Activated naive CD8-positive, alpha-beta T cell treated with anti-CD3 and anti-CD28 coated beads for 36 hours (primary cell): ENCODE measurements around the gene CYRIA. TPM values are rescaled to one million over a fixed set of nuclear protein-coding genes. Genes with fewer than 3 reads are reported as not detected.

Experiments
- DNase-seq: peaks from one replicate; pipeline ENCODE4 v3.0.0; 2021
- H3K27ac Mint-ChIP-seq: one replicate; pipeline ENCODE4 v1.8.0; 2022; ENCODE audit warnings: mild to moderate bottlenecking, moderate library complexity, mixed read lengths
- H3K27me3 Mint-ChIP-seq: one replicate; pipeline ENCODE4 v1.8.0; 2022; ENCODE audit warnings: mild to moderate bottlenecking, mixed read lengths
- H3K36me3 Mint-ChIP-seq: one replicate; pipeline ENCODE4 v1.8.0; 2021; ENCODE audit warnings: mild to moderate bottlenecking, mixed read lengths
- H3K4me1 Mint-ChIP-seq: one replicate; pipeline ENCODE4 v1.8.0; 2021; ENCODE audit warnings: mixed read lengths
- H3K4me3 Mint-ChIP-seq: one replicate; pipeline ENCODE4 v1.8.0; 2022; ENCODE audit warnings: mild to moderate bottlenecking, moderate library complexity, mixed read lengths
- H3K9me3 Mint-ChIP-seq: one replicate; pipeline ENCODE4 v1.8.0; 2022; ENCODE audit warnings: mixed read lengths
- total RNA-seq, 2 experiments: library from RNA; stranded (reverse); gene quantifications; one replicate each; pipeline ENCODE4 v1.2.3, GENCODE V29; 2021

Gene CYRIA
- total RNA-seq, 2 experiments from 2014 or later = 0.14 to 0.16 TPM

GRCh38 chr2:16680781-16681180 is 15.1 kb upstream of the CYRIA start:
- no peaks in the 10 kb centered on the region for H3K4me1 Mint-ChIP-seq
- no peaks in the 10 kb centered on the region for H3K36me3 Mint-ChIP-seq
- H3K27ac Mint-ChIP-seq = no peak overlapping the region
- DNase-seq = no peak
- H3K9me3 Mint-ChIP-seq = peaks cover 7% of the 10 kb centered on the region
- H3K4me3 Mint-ChIP-seq = no peak overlapping the region
- H3K27me3 Mint-ChIP-seq = peaks cover 18% of the 10 kb centered on the region

GRCh38 chr2:16680304-16680703 is 14.7 kb upstream of the CYRIA start:
- no peak overlapping the region for H3K27ac Mint-ChIP-seq
- no peak overlapping the region for H3K4me3 Mint-ChIP-seq
- no peak for DNase-seq
- no peaks in the 10 kb centered on the region for H3K4me1 Mint-ChIP-seq
- no peaks in the 10 kb centered on the region for H3K36me3 Mint-ChIP-seq
- H3K9me3 Mint-ChIP-seq = peaks cover 7% of the 10 kb centered on the region
- peaks cover 23% of the 10 kb centered on the region for H3K27me3 Mint-ChIP-seq

- Mint-ChIP-seq H3K36me3 (no peaks in the 10 kb centered on the region), H3K27me3 (peaks cover 30% of the 10 kb centered on the region), H3K27ac (no peak overlapping the region), H3K9me3 (peaks cover 7% of the 10 kb centered on the region), H3K4me1 (no peaks in the 10 kb centered on the region), H3K4me3 (no peak overlapping the region)
- no peak for DNase-seq
These were observed 13.3 kb upstream of the CYRIA start for GRCh38 chr2:16678964-16679363.

- Mint-ChIP-seq H3K27me3 (peaks cover 29% of the 10 kb centered on the region), H3K27ac (no peak overlapping the region), H3K4me1 (no peaks in the 10 kb centered on the region), H3K4me3 (no peak overlapping the region), H3K36me3 (no peaks in the 10 kb centered on the region), H3K9me3 (peaks cover 7% of the 10 kb centered on the region)
- no peak for DNase-seq
These were observed 12.2 kb upstream of the CYRIA start for GRCh38 chr2:16677875-16678274.

- Mint-ChIP-seq H3K27ac (no peak overlapping the region), H3K4me1 (no peaks in the 10 kb centered on the region), H3K36me3 (no peaks in the 10 kb centered on the region), H3K9me3 (peaks cover 7% of the 10 kb centered on the region), H3K27me3 (peaks cover 19% of the 10 kb centered on the region), H3K4me3 (no peak overlapping the region)
- no peak for DNase-seq
These were observed 10.1 kb upstream of the CYRIA start for GRCh38 chr2:16675781-16676180.

GRCh38 chr2:16674154-16674553 is 8.5 kb upstream of the CYRIA start:
- Mint-ChIP-seq H3K36me3 (no peaks in the 10 kb centered on the region), H3K4me1 (no peaks in the 10 kb centered on the region), H3K4me3 (no peak overlapping the region), H3K27ac (no peak overlapping the region), H3K27me3 (peaks cover 25% of the 10 kb centered on the region), H3K9me3 (peaks cover 6% of the 10 kb centered on the region)
- no peak for DNase-seq

GRCh38 chr2:16671760-16672159 is 6.1 kb upstream of the CYRIA start:
- Mint-ChIP-seq H3K27me3 (peaks cover 39% of the 10 kb centered on the region), H3K4me3 (no peak overlapping the region), H3K4me1 (no peaks in the 10 kb centered on the region)

GRCh38 chr2:16669388-16669787 is 3.8 kb upstream of the CYRIA start:
- Mint-ChIP-seq H3K4me3 (no peak overlapping the region), H3K36me3 (no peaks in the 10 kb centered on the region), H3K4me1 (peaks cover 8% of the 10 kb centered on the region), H3K9me3 (no peaks in the 10 kb centered on the region), H3K27me3 (peaks cover 45% of the 10 kb centered on the region), H3K27ac (no peak overlapping the region)
- no peak for DNase-seq

More at GRCh38 chr2:16671760-16672159, 6.1 kb upstream of the CYRIA start:
- Mint-ChIP-seq H3K27ac (no peak overlapping the region), H3K36me3 (no peaks in the 10 kb centered on the region), H3K9me3 (no peaks in the 10 kb centered on the region)
- no peak for DNase-seq

- peaks cover 64% of the 10 kb centered on the region for H3K27me3 Mint-ChIP-seq
- no peak for DNase-seq
These were observed 791 bp upstream of the CYRIA start for GRCh38 chr2:16666449-16666801.

GRCh38 chr2:16664809-16665747 is 556 bp downstream of the CYRIA start:
- DNase-seq = no peak
- H3K4me3 Mint-ChIP-seq = peak overlapping the region; percentile 59
- peaks cover 10% of the 10 kb centered on the region for H3K4me1 Mint-ChIP-seq
- H3K27me3 Mint-ChIP-seq = peaks cover 64% of the 10 kb centered on the region
- no peak overlapping the region for H3K27ac Mint-ChIP-seq
- no peaks in the 10 kb centered on the region for H3K36me3 Mint-ChIP-seq
- no peaks in the 10 kb centered on the region for H3K9me3 Mint-ChIP-seq

More at GRCh38 chr2:16666449-16666801, 791 bp upstream of the CYRIA start:
- H3K4me3 Mint-ChIP-seq = peak overlapping the region; percentile 73
- no peaks in the 10 kb centered on the region for H3K36me3 Mint-ChIP-seq
- no peaks in the 10 kb centered on the region for H3K9me3 Mint-ChIP-seq
- H3K27ac Mint-ChIP-seq = no peak overlapping the region
- H3K4me1 Mint-ChIP-seq = peaks cover 10% of the 10 kb centered on the region

- no peak for DNase-seq
- H3K27me3 Mint-ChIP-seq = peaks cover 62% of the 10 kb centered on the region
- no peaks in the 10 kb centered on the region for H3K36me3 Mint-ChIP-seq
- H3K4me1 Mint-ChIP-seq = peaks cover 10% of the 10 kb centered on the region
- peak overlapping the region; percentile 56 for H3K4me3 Mint-ChIP-seq
- H3K9me3 Mint-ChIP-seq = no peaks in the 10 kb centered on the region
- H3K27ac Mint-ChIP-seq = no peak overlapping the region
These were observed 1.4 kb downstream of the CYRIA start for GRCh38 chr2:16664052-16664731.

- no peak for DNase-seq
- no peak overlapping the region for H3K27ac Mint-ChIP-seq
- H3K36me3 Mint-ChIP-seq = no peaks in the 10 kb centered on the region
- no peaks in the 10 kb centered on the region for H3K9me3 Mint-ChIP-seq
- no peak overlapping the region for H3K4me3 Mint-ChIP-seq
- H3K4me1 Mint-ChIP-seq = peaks cover 10% of the 10 kb centered on the region
- H3K27me3 Mint-ChIP-seq = peaks cover 61% of the 10 kb centered on the region
These were observed 2.3 kb downstream of the CYRIA start for GRCh38 chr2:16663121-16663905.

GRCh38 chr2:16661936-16662839 is 3.4 kb downstream of the CYRIA start:
- no peak for DNase-seq
- Mint-ChIP-seq H3K27ac (no peak overlapping the region), H3K4me1 (peaks cover 10% of the 10 kb centered on the region), H3K36me3 (no peaks in the 10 kb centered on the region), H3K9me3 (no peaks in the 10 kb centered on the region), H3K4me3 (no peak overlapping the region), H3K27me3 (peaks cover 53% of the 10 kb centered on the region)

GRCh38 chr2:16661526-16661925 is 4.1 kb downstream of the CYRIA start:
- Mint-ChIP-seq H3K4me1 (peaks cover 10% of the 10 kb centered on the region), H3K27me3 (peaks cover 47% of the 10 kb centered on the region)

More at GRCh38 chr2:16661526-16661925, 4.1 kb downstream of the CYRIA start:
- H3K36me3 Mint-ChIP-seq = no peaks in the 10 kb centered on the region
- no peak overlapping the region for H3K4me3 Mint-ChIP-seq
- no peak for DNase-seq
- H3K9me3 Mint-ChIP-seq = no peaks in the 10 kb centered on the region
- H3K27ac Mint-ChIP-seq = no peak overlapping the region
